ENCODE measurements around the gene LRRC59. TPM values are rescaled to one million over a fixed set of nuclear protein-coding genes. Genes with fewer than 3 reads are reported as not detected.

The LRRC59 gene
- total and polyA plus RNA-seq, 4 donors = 21.4 to 136 (median 75.6) TPM

- no peak for TF ChIP-seq YY1 (IDR thresholded peaks at IDR 0.05)
- TF ChIP-seq RXRA (IDR thresholded peaks at IDR 0.05) = no peak
- TF ChIP-seq HNF4G (IDR thresholded peaks at IDR 0.05) = no peak
- no peak for TF ChIP-seq RAD21 (IDR thresholded peaks at IDR 0.05)
- TF ChIP-seq EGR1 (IDR thresholded peaks at IDR 0.05; ENCODE audit: low read depth in 2 of 2) = no peak
- no peak for TF ChIP-seq HNF4A (conservative IDR thresholded peaks at IDR 0.05)
- no peak for TF ChIP-seq TAF1 (conservative IDR thresholded peaks at IDR 0.05)
Observed at GRCh38 chr17:50375858-50376538, 21.3 kb downstream of the LRRC59 start (continued).

- 89% methylated on average over 2 of the region's 2 CpGs for WGBS
- TF ChIP-seq GABPA (IDR thresholded peaks at IDR 0.05 in 1 of 2, conservative IDR thresholded peaks at IDR 0.05 in 1 of 2) = no peak
- TF ChIP-seq MAX (IDR thresholded peaks at IDR 0.05) = no peak
- TF ChIP-seq ATF3 (IDR thresholded peaks at IDR 0.05) = no peak
- TF ChIP-seq HNF4G (IDR thresholded peaks at IDR 0.05) = no peak
- no peak for TF ChIP-seq RXRA (IDR thresholded peaks at IDR 0.05)
- Histone ChIP-seq H3K4me3 (ENCODE audit: low read depth in 1 of 3, low read length in 3 of 3) (no peak overlapping the region), H3K4me1 (ENCODE audit: control insufficient read depth in 4 of 4, insufficient read depth in 4 of 4, low read length in 3 of 4) (peaks cover 4 to 22% (median 14%) of the 10 kb centered on the region in 4 donors), H3K9me3 (ENCODE audit: control insufficient read depth in 4 of 4, low read length in 3 of 4) (no peaks in the 10 kb centered on the region), H3K36me3 (ENCODE audit: control insufficient read depth in 4 of 4, insufficient read depth in 3 of 4, low read depth in 1 of 4, low read length in 3 of 4) (peaks cover 0 to 18% (median 15%) of the 10 kb centered on the region in 4 donors), H3K27me3 (ENCODE audit: control insufficient read depth in 4 of 4, insufficient read depth in 4 of 4, low read length in 3 of 4) (no peaks in the 10 kb centered on the region), H3K27ac (ENCODE audit: low read depth in 1 of 2, low read length in 2 of 2) (no peak overlapping the region), H3K9ac (ENCODE audit: low read depth in 1 of 2, low read length in 2 of 2) (no peak overlapping the region)
- DNase-seq (ENCODE audit: low spot score) = no peak
Observed at GRCh38 chr17:50373705-50374104, 23.6 kb downstream of the LRRC59 start.

GRCh38 chr17:50372758-50373556, 24.4 kb downstream of the LRRC59 start, which contains the start of the genes EME1 and MRPL27:
Gene EME1 (plus strand): TSS chr17:50373229. CDS start chr17:50375209, 1,980 bp downstream.
Gene MRPL27 (minus strand): TSS chr17:50373184. CDS start chr17:50373170, 14 bp downstream.
- Histone ChIP-seq H3K27ac (ENCODE audit: low read depth in 1 of 2, low read length in 2 of 2) (peak within 1 kb of the TSS; percentile 93 to 94), H3K9ac (ENCODE audit: low read depth in 1 of 2, low read length in 2 of 2) (peak within 1 kb of the TSS; percentile 61 to 76), H3K27me3 (ENCODE audit: control insufficient read depth in 4 of 4, insufficient read depth in 4 of 4, low read length in 3 of 4) (no peaks in the 10 kb centered on the region), H3K4me3 (ENCODE audit: low read depth in 1 of 3, low read length in 3 of 3) (peak within 1 kb of the TSS; percentile 75 to 93 (median 84)), H3K4me1 (ENCODE audit: control insufficient read depth in 4 of 4, insufficient read depth in 4 of 4, low read length in 3 of 4) (peaks cover 4 to 22% (median 14%) of the 10 kb centered on the region in 4 donors), H3K9me3 (ENCODE audit: control insufficient read depth in 4 of 4, low read length in 3 of 4) (no peaks in the 10 kb centered on the region), H3K36me3 (ENCODE audit: control insufficient read depth in 4 of 4, insufficient read depth in 3 of 4, low read depth in 1 of 4, low read length in 3 of 4) (peaks cover 4 to 26% (median 21%) of the 10 kb centered on the region in 4 donors)
- WGBS = 2% methylated on average over 42 of the region's 42 CpGs
- TF ChIP-seq RAD21 (IDR thresholded peaks at IDR 0.05) (peak in 1 of 2 donors; percentile 31), ZBTB33 (IDR thresholded peaks at IDR 0.05) (no peak), SP1 (IDR thresholded peaks at IDR 0.05) (no peak), ATF3 (IDR thresholded peaks at IDR 0.05) (no peak), FOXA2 (IDR thresholded peaks at IDR 0.05) (no peak), REST (IDR thresholded peaks at IDR 0.05) (no peak), HNF4A (conservative IDR thresholded peaks at IDR 0.05) (no peak), EGR1 (IDR thresholded peaks at IDR 0.05; ENCODE audit: low read depth in 2 of 2) (no peak), YY1 (IDR thresholded peaks at IDR 0.05) (peak; percentile 97), RXRA (IDR thresholded peaks at IDR 0.05) (peak in 1 of 2 donors; percentile 23), MAX (IDR thresholded peaks at IDR 0.05) (peak; percentile 91), TAF1 (conservative IDR thresholded peaks at IDR 0.05) (no peak), HNF4G (IDR thresholded peaks at IDR 0.05) (no peak), FOXA1 (IDR thresholded peaks at IDR 0.05) (no peak), GABPA (IDR thresholded peaks at IDR 0.05 in 1 of 2, conservative IDR thresholded peaks at IDR 0.05 in 1 of 2) (peak; percentile 96 to 100), NR2F2 (IDR thresholded peaks at IDR 0.05) (no peak), JUND (IDR thresholded peaks at IDR 0.05) (no peak)
- peak; percentile 87 for DNase-seq (ENCODE audit: low spot score)

All from liver (tissue), 9 donors.